MM.1S (cell line): ENCODE data around the gene REELD1.

Experiments
- DNase-seq: peaks from one replicate; pipeline ENCODE4 v3.0.0-alpha.2; 2015
- H2AFZ ChIP-seq: fragments of 300-600 bp; sonication (generic); 2 replicates; pipeline ENCODE4 v1.6.0; 2016; ENCODE audit warnings: antibody characterized with exemption, low read length
- H3F3A ChIP-seq: fragments of 300-600 bp; sonication (generic); 2 replicates; pipeline ENCODE4 v1.6.1; 2016; ENCODE audit warnings: mild to moderate bottlenecking, antibody characterized with exemption, low read length, moderate library complexity, mixed read lengths; ENCODE audit not compliant: insufficient read depth
- H3K27ac ChIP-seq: fragments of 300-600 bp; sonication (generic); 2 replicates; pipeline ENCODE4 v1.5.1; 2016; ENCODE audit warnings: mild to moderate bottlenecking, low read length
- H3K27me3 ChIP-seq: fragments of 300-600 bp; sonication (generic); replicated peaks from 2 replicates; pipeline ENCODE4 v1.6.0; 2016; ENCODE audit warnings: low read length; ENCODE audit not compliant: insufficient read depth
- H3K36me3 ChIP-seq: fragments of 300-600 bp; sonication (generic); replicated peaks from 2 replicates; pipeline ENCODE4 v1.6.1; 2016; ENCODE audit warnings: mild to moderate bottlenecking, low read length, mixed read lengths; ENCODE audit not compliant: insufficient read depth
- H3K4me1 ChIP-seq: fragments of 300-600 bp; sonication (generic); 2 replicates; pipeline ENCODE4 v1.6.1; 2016; ENCODE audit warnings: low read length, mixed read lengths
- H3K4me2 ChIP-seq: fragments of 300-600 bp; sonication (generic); 2 replicates; pipeline ENCODE4 v1.6.0; 2016; ENCODE audit warnings: low read depth, low read length
- H3K4me3 ChIP-seq: fragments of 300-600 bp; sonication (generic); 2 replicates; pipeline ENCODE4 v1.5.1; 2016; ENCODE audit warnings: low read length, mixed read lengths
- H3K79me2 ChIP-seq: fragments of 300-600 bp; sonication (generic); 2 replicates; pipeline ENCODE4 v1.6.1; 2016; ENCODE audit warnings: mixed run types, low read length, mixed read lengths
- H3K9ac ChIP-seq: fragments of 300-600 bp; sonication (generic); 2 replicates; pipeline ENCODE4 v1.6.1; 2016; ENCODE audit warnings: low read length, mixed read lengths
- H3K9me2 ChIP-seq: fragments of 300-600 bp; sonication (generic); replicated peaks from 2 replicates; pipeline ENCODE4 v1.6.1; 2016; ENCODE audit warnings: mild to moderate bottlenecking, low read length, mixed read lengths; ENCODE audit not compliant: insufficient read depth
- H3K9me3 ChIP-seq: fragments of 300-600 bp; sonication (generic); replicated peaks from 2 replicates; pipeline ENCODE4 v1.6.1; 2016; ENCODE audit warnings: mild to moderate bottlenecking, low read length, mixed read lengths; ENCODE audit not compliant: insufficient read depth
- H4K20me1 ChIP-seq: fragments of 300-600 bp; sonication (generic); 2 replicates; pipeline ENCODE4 v1.6.1; 2016; ENCODE audit warnings: mild to moderate bottlenecking, low read length, moderate library complexity, mixed read lengths; ENCODE audit not compliant: insufficient read depth
- EZH2 ChIP-seq: fragments of 300-600 bp; sonication (generic); optimal IDR thresholded peaks from 2 replicates; pipeline ENCODE3; 2017; ENCODE audit warnings: low read depth, mild to moderate bottlenecking, antibody characterized with exemption, low read length, mixed read lengths
- EZH2phosphoT487 ChIP-seq: fragments of 300-600 bp; sonication (generic); IDR thresholded peaks from 2 replicates; pipeline ENCODE4 v1.6.1; 2018; ENCODE audit warnings: antibody characterized with exemption, low read length
- TF ChIP-seq, protein P1 (sequence below): fragments of 300-600 bp; sonication (generic); IDR thresholded peaks from 2 replicates; pipeline ENCODE4 v1.5.1; 2016; ENCODE audit warnings: antibody characterized with exemption, low read length, mixed read lengths

REELD1 gene

DNA sequence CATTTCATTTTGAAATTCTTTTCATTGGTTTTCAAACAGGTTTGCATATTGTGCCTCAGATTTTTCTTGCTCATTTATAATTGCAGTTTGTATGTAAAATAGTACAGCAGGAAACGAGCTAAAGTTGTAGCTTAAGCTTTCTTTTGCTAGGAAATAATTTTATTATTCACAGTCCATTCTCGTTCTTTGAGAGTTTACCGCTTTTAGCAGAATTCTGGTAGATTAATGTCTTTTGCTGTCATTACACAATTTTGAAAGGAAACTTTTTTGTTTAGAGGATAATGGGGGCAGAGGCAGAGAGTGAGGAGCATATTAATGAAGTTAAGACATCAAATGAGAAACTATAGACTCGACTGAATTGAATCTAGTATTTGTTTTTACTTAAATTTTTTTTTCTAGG is 28.3 kb upstream of the REELD1 start:
- Histone ChIP-seq H3K9ac (no peak overlapping the region), H4K20me1 (no peaks in the 10 kb centered on the region; the same call in 1 of the 2 replicates), H3K9me2 (no peaks in the 10 kb centered on the region), H3K36me3 (peaks cover 18% of the 10 kb centered on the region; the same call in 1 of the 2 replicates), H3K79me2 (peaks cover 27% of the 10 kb centered on the region), H3F3A (no peaks in the 10 kb centered on the region), H3K27ac (no peak overlapping the region), H2AFZ (no peak overlapping the region), H3K9me3 (no peaks in the 10 kb centered on the region), H3K4me1 (no peaks in the 10 kb centered on the region), H3K4me2 (no peak overlapping the region), H3K27me3 (no peaks in the 10 kb centered on the region), H3K4me3 (no peak overlapping the region)
- TF ChIP-seq EZH2, result no peak
- TF ChIP-seq, protein P1, sequence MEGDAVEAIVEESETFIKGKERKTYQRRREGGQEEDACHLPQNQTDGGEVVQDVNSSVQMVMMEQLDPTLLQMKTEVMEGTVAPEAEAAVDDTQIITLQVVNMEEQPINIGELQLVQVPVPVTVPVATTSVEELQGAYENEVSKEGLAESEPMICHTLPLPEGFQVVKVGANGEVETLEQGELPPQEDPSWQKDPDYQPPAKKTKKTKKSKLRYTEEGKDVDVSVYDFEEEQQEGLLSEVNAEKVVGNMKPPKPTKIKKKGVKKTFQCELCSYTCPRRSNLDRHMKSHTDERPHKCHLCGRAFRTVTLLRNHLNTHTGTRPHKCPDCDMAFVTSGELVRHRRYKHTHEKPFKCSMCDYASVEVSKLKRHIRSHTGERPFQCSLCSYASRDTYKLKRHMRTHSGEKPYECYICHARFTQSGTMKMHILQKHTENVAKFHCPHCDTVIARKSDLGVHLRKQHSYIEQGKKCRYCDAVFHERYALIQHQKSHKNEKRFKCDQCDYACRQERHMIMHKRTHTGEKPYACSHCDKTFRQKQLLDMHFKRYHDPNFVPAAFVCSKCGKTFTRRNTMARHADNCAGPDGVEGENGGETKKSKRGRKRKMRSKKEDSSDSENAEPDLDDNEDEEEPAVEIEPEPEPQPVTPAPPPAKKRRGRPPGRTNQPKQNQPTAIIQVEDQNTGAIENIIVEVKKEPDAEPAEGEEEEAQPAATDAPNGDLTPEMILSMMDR, result no peak
- TF ChIP-seq EZH2phosphoT487, result no peak
- DNase-seq, result no peak

DNA sequence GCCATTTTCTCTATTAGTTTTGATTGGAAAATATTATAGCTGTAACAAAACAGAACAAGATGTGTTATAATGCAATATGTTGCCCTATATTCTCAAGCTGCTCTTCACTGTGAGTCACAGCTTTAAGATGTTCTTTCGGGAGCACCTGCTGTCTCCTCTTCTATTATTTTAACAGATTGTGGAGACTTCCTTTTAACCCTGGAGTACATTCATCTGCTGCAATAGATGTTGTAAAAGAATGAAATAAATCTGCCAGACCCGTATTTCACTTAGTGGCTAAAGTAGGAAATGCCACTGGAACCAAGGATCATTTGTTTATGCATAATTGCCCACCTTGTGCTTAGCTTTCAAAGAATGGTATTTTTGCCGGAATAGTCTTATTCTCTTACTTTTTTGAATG is 27.7 kb upstream of the REELD1 start:
- DNase-seq, result no peak
- no peaks in the 10 kb centered on the region for H3F3A ChIP-seq
- H4K20me1 ChIP-seq, result no peaks in the 10 kb centered on the region; the same call in 1 of the 2 replicates
- no peak overlapping the region for H3K4me3 ChIP-seq
- no peaks in the 10 kb centered on the region for H3K27me3 ChIP-seq
- H3K36me3 ChIP-seq, result peaks cover 18% of the 10 kb centered on the region; the same call in 1 of the 2 replicates
- H3K4me1 ChIP-seq, result no peaks in the 10 kb centered on the region
- no peak overlapping the region for H2AFZ ChIP-seq
- TF ChIP-seq, protein P1, result no peak
- TF ChIP-seq EZH2phosphoT487 (no peak), EZH2 (no peak)
- peaks cover 21% of the 10 kb centered on the region for H3K79me2 ChIP-seq
- H3K9ac ChIP-seq, result no peak overlapping the region
- no peaks in the 10 kb centered on the region for H3K9me2 ChIP-seq
- H3K27ac ChIP-seq, result no peak overlapping the region
- no peaks in the 10 kb centered on the region for H3K9me3 ChIP-seq
- no peak overlapping the region for H3K4me2 ChIP-seq

DNA sequence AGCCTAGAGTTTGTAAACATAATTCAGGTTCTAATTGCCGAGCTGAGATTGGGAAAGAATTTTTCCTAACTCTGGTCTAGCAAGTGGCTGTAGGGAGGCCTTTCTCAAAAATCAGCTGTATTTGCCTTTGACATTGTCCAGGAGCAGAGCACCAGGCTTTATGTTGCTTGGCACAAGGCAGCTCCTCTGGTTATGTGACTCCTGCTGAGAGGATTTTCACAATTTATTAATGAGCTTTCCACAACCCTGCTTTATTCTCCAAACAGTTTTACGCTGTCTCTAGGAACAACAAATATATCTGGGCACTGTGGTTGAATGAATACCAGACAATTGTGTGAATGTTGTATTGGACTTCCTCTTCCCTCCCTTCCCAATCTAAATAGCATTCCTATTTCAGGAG is 23.9 kb upstream of the REELD1 start:
- no peak overlapping the region for H3K9ac ChIP-seq
- H3K27ac ChIP-seq, result no peak overlapping the region
- TF ChIP-seq EZH2 (no peak), EZH2phosphoT487 (no peak)
- TF ChIP-seq, protein P1, result no peak
- H2AFZ ChIP-seq, result no peak overlapping the region
- no peaks in the 10 kb centered on the region for H3F3A ChIP-seq
- H3K4me3 ChIP-seq, result no peak overlapping the region
- H3K9me3 ChIP-seq, result no peaks in the 10 kb centered on the region
- no peaks in the 10 kb centered on the region for H3K27me3 ChIP-seq
- no peak for DNase-seq
- H3K4me1 ChIP-seq, result no peaks in the 10 kb centered on the region
- no peaks in the 10 kb centered on the region; the same call in 1 of the 2 replicates for H4K20me1 ChIP-seq
- H3K79me2 ChIP-seq, result no peaks in the 10 kb centered on the region
- peaks cover 11% of the 10 kb centered on the region; the same call in 1 of the 2 replicates for H3K36me3 ChIP-seq
- H3K9me2 ChIP-seq, result no peaks in the 10 kb centered on the region
- H3K4me2 ChIP-seq, result no peak overlapping the region
